Uterus (tissue), 4 donors: ENCODE data around the gene PTPRN2. TPM values are rescaled to one million over a fixed set of nuclear protein-coding genes. Genes with fewer than 3 reads are reported as not detected.

Experiments
- DNase-seq, 2 donors: peaks; one replicate each; pipeline ENCODE4 v3.0.0-alpha.2; 2019 to 2020
- H3K27ac ChIP-seq, 2 donors: fragments of 200-600 bp; sonication (generic); 1 replicate in 1 of 2; 2 replicates in 1 of 2; pipeline ENCODE4 v1.5.1; 2016 to 2018
- H3K27me3 ChIP-seq, 2 donors: fragments of 200-600 bp; sonication (generic); one replicate each; pipeline ENCODE4 v1.5.1; 2018 to 2019; ENCODE audit warnings: control low read depth in 1 of 2
- H3K36me3 ChIP-seq, 2 donors: fragments of 200-600 bp; sonication (generic); one replicate each; pipeline ENCODE4 v1.5.1; 2019; ENCODE audit warnings: control low read depth in 1 of 2
- H3K4me1 ChIP-seq, 2 donors: fragments of 200-600 bp; sonication (generic); one replicate each; pipeline ENCODE4 v1.5.1; 2018 to 2019; ENCODE audit warnings: control low read depth in 1 of 2
- H3K4me3 ChIP-seq, 2 donors: fragments of 200-600 bp; sonication (generic); 1 replicate in 1 of 2; 2 replicates in 1 of 2; pipeline ENCODE4 v1.5.1; 2018 to 2019; ENCODE audit warnings: mild to moderate bottlenecking in 1 of 2
- H3K9me3 ChIP-seq, 2 donors: fragments of 200-600 bp; sonication (generic); one replicate each; pipeline ENCODE4 v1.5.1; 2019; ENCODE audit warnings: control low read depth in 1 of 2
- POLR2A ChIP-seq, 2 donors: fragments of 450-650 bp; IDR thresholded peaks; one replicate each; pipeline ENCODE4 v1.6.1; 2016; ENCODE audit warnings: antibody characterized with exemption in 2 of 2, mild to moderate bottlenecking in 1 of 2, moderate library complexity in 1 of 2
- intact Hi-C: fragments of 100-400 bp; cut with DNase I; formaldehyde crosslinking; loops from one replicate; pipeline ENCODE4 v1.15.1; 2023; ENCODE audit warnings: low total_unique reads
- total RNA-seq, 4 donors: library from RNA; depleted of rRNA in 3 of 4; stranded (reverse); fragments of >200 nt in 3 of 4; gene quantifications; one replicate each; pipeline versions ENCODE4 v1.1.0 to v1.2.4, GENCODE V29; 2014 to 2023
- TF ChIP-seq, protein P1 (sequence below), 4 experiments: fragments of 200-600 bp in 2 of 4; fragments of 450-650 bp in 2 of 4; sonication (generic) in 2 of 4; IDR thresholded peaks; one replicate each; pipeline ENCODE4 v1.5.1; 2016 to 2019; ENCODE audit warnings: antibody characterized with exemption in 4 of 4, mild to moderate bottlenecking in 2 of 4, moderate library complexity in 1 of 4
- donor health status: DM: yes; HTN: yes; CAD: no.

The PTPRN2 gene
- total RNA-seq, 4 donors from 2014 or later: 1.2 to 5.2 (median 2.3) TPM

DNA sequence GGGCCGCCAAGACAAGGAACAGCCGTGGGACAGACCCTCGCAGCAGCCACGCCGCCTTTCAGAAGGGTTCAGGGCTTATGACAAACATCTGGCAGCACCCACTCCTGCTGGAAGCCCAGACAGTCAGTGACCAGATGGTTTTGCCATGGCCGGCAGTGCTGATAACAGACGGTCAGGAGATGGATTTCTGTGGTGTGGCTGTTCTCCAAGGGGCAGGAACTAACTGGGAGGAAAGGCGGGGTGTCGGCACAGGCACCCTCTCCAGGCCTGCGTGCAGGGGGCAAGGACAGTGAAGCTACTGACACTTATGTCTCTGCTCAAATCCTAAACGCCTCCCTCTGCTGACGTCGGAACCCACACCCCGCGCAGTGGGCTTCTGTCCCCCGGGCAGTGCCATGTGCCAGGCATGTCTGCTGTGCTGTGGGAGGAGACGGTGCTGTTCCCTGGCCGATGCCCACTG, 834.8 kb downstream of the PTPRN2 start:
- H3K4me1 ChIP-seq: no peaks in the 10 kb centered on the region
- H3K27me3 ChIP-seq: no peaks in the 10 kb centered on the region
- no peaks in the 10 kb centered on the region for H3K36me3 ChIP-seq
- no peak overlapping the region for H3K4me3 ChIP-seq
- intact Hi-C loops: no loop called here
- no peaks in the 10 kb centered on the region for H3K9me3 ChIP-seq
- TF ChIP-seq POLR2A (IDR thresholded peaks at IDR 0.05): no peak
- TF ChIP-seq, protein P1, sequence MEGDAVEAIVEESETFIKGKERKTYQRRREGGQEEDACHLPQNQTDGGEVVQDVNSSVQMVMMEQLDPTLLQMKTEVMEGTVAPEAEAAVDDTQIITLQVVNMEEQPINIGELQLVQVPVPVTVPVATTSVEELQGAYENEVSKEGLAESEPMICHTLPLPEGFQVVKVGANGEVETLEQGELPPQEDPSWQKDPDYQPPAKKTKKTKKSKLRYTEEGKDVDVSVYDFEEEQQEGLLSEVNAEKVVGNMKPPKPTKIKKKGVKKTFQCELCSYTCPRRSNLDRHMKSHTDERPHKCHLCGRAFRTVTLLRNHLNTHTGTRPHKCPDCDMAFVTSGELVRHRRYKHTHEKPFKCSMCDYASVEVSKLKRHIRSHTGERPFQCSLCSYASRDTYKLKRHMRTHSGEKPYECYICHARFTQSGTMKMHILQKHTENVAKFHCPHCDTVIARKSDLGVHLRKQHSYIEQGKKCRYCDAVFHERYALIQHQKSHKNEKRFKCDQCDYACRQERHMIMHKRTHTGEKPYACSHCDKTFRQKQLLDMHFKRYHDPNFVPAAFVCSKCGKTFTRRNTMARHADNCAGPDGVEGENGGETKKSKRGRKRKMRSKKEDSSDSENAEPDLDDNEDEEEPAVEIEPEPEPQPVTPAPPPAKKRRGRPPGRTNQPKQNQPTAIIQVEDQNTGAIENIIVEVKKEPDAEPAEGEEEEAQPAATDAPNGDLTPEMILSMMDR (IDR thresholded peaks at IDR 0.05): no peak
- H3K27ac ChIP-seq: no peak overlapping the region
- DNase-seq: no peak

DNA sequence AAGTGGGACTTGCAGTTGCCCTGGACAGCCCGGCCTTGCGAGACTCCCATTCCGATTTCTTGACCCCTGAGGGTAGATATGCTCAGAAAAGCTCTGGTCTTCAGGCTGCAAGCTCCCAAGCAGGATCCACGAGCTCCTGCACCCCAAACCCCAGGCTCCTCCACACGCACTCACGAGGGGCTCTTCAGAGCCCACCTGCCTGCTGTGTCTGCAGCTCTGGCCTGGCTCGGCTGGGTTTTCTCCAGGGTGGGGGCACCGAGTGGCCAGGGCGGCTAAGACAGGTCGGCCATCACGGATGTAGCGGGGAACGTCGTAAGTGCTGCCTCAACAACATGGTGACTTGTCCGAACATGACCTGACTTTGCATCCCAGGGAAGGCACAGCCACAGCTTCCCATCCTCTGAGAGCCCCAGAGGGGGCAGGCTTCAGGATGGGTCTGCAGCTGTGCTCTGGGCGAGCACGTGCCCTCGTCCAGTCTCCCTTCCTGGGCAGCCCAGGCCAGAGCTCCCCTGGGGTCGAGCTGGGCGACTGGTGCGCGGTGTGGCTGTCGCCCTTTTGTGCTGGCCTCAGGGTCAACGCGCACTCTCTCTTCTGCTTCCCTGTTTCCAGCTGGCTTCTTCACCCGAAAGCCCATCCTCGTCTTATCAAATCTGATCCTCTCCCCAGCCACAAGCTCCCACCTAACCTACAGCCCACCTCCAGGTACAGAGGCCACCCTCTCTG, 835.5 kb downstream of the PTPRN2 start:
- no peaks in the 10 kb centered on the region for H3K36me3 ChIP-seq
- no peak for DNase-seq
- H3K4me1 ChIP-seq: no peaks in the 10 kb centered on the region
- H3K27ac ChIP-seq: no peak overlapping the region
- no peaks in the 10 kb centered on the region for H3K27me3 ChIP-seq
- no peaks in the 10 kb centered on the region for H3K9me3 ChIP-seq
- no peak overlapping the region for H3K4me3 ChIP-seq
- intact Hi-C loops: no loop called here
- TF ChIP-seq, protein P1 (IDR thresholded peaks at IDR 0.05): no peak
- no peak for TF ChIP-seq POLR2A (IDR thresholded peaks at IDR 0.05)

DNA sequence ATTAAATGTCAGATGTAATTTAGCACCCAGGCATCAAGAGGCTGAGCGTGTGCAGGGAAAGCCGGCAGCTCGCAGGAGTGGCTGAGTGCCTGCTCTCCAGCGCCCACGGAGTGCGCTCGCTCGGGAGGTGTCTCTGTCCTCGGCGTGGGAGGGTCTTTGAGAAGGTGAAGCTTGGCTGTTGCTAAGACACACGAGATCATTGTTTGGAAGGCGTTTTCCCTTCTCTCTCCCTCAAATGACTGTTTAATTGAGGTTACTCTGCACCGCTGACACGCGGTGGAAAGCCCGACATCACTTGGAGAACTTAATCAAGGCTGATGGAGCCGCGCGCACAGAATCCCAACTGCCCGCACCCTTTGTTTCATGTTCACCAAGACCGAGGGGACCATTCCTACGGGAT, 836.2 kb downstream of the PTPRN2 start:
- Histone ChIP-seq H3K4me1 (no peaks in the 10 kb centered on the region), H3K27me3 (no peaks in the 10 kb centered on the region), H3K36me3 (no peaks in the 10 kb centered on the region), H3K9me3 (no peaks in the 10 kb centered on the region), H3K4me3 (no peak overlapping the region), H3K27ac (no peak overlapping the region)
- intact Hi-C loops: no loop called here
- TF ChIP-seq POLR2A (IDR thresholded peaks at IDR 0.05): no peak
- TF ChIP-seq, protein P1 (IDR thresholded peaks at IDR 0.05): no peak
- DNase-seq: no peak

DNA sequence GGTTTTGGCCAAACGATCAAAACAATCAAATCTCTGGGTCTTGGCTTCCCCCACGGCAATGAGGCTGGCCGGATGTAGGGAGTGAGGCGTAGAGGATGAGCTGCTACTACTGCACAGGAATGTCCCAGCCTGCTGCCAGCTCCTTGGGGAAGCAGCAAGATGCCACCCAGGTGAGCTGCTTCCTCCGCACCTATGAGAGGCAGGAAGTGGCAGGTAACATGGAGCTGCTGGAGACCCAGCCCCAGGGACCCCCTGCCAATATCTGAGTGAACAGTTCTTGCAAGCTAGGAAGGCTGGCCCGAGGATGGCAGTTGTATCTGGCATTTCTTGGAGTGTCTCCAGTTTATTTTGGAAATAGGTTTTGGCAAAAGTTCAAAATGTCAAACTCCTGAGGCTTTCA, 837.3 kb downstream of the PTPRN2 start:
- H3K27me3 ChIP-seq: no peaks in the 10 kb centered on the region
- H3K27ac ChIP-seq: no peak overlapping the region
- intact Hi-C loops: no loop called here
- no peaks in the 10 kb centered on the region for H3K9me3 ChIP-seq
- H3K4me3 ChIP-seq: no peak overlapping the region
- DNase-seq: no peak
- H3K4me1 ChIP-seq: no peaks in the 10 kb centered on the region
- TF ChIP-seq, protein P1 (IDR thresholded peaks at IDR 0.05): no peak
- no peak for TF ChIP-seq POLR2A (IDR thresholded peaks at IDR 0.05)
- no peaks in the 10 kb centered on the region for H3K36me3 ChIP-seq

DNA sequence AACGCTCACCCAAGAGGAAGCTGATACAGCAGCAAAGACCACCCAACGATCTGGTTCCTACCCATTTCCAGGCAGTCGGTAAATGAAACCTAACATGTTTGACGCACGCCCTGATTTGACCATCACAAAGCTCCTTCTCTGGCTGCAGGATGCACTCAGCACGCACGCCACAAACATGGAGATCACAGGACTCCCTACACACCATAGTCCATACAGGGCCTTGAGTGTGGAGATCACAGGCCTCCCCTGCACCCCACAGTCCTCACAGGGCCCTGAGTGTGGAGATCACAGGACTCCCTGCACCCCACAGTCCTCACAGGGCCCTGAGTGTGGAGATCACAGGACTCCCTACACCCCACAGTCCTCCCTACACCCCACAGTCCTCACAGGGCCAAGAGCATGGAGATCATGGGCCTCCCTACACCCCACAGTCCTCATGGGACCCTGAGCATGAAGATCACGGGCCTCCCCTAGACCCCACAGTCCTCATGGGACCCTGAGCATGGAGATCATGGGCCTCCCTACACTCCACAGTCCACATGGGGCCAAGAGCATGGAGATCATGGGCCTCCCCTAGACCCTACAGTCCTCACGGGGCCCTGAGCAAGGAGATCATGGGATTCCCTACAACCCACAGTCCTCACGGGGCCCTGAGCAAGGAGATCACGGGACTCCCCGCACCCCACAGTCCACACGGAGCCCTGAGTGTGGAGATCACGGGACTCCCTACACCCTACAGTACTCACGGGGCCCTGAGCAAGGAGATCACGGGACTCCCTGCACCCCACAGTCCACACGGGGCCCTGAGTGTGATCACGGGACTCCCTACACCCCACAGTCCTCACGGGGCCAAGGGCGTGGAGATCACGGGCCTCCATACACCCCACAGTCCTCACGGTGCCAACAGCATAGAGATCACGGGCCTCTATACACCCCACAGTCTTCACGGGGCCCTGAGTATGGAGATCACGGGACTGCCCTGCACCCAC, 841.6 kb downstream of the PTPRN2 start:
- intact Hi-C loops: no loop called here
- TF ChIP-seq, protein P1 (IDR thresholded peaks at IDR 0.05): no peak
- no peak for TF ChIP-seq POLR2A (IDR thresholded peaks at IDR 0.05)
- H3K36me3 ChIP-seq: no peaks in the 10 kb centered on the region
- H3K27ac ChIP-seq: no peak overlapping the region
- H3K4me3 ChIP-seq: no peak overlapping the region
- H3K9me3 ChIP-seq: no peaks in the 10 kb centered on the region
- no peaks in the 10 kb centered on the region for H3K4me1 ChIP-seq
- H3K27me3 ChIP-seq: no peaks in the 10 kb centered on the region
- DNase-seq: no peak
